Endothelial cell of umbilical vein (primary cell): ENCODE data around the gene ASPSCR1. TPM values are rescaled to one million over a fixed set of nuclear protein-coding genes. Genes with fewer than 3 reads are reported as not detected.

Source experiments
- BruUV-seq: library from RNA; stranded (reverse); fragments of 400-500 nt; replicated peaks from 2 replicates; lab custom pipeline; 2021; lab: Mats Ljungman, UMichigan
- CTCF ChIA-PET: fragments of 300-600, 350-600 bp; sonication (Branson Sonifier 250); formaldehyde crosslinking; loops from one replicate; lab custom pipeline; 2021; ENCODE audit warnings: antibody characterized with exemption, inconsistent platforms; lab: Charles Lee
- POLR2A ChIA-PET: fragments of 300-600, 350-600 bp; sonication (Branson Sonifier 250); formaldehyde crosslinking; loops from one replicate; lab custom pipeline; 2021; ENCODE audit warnings: antibody characterized with exemption, inconsistent platforms; lab: Charles Lee
- DNase-seq: peaks from one replicate; pipeline ENCODE4 v3.0.0-alpha.2; 2011; ENCODE audit warnings: low read depth, low spot score
- FAIRE-seq: peaks from 2 replicates; lab custom pipeline; 2011; peaks lifted over from hg19 to GRCh38; lab: Jason Lieb, UNC
- H2AFZ ChIP-seq: 2 replicates; pipeline ENCODE4 v1.6.0; 2012; ENCODE audit warnings: low read depth, low read length, control low read depth, inconsistent platforms
- H3K27ac ChIP-seq: 2 replicates; pipeline ENCODE4 v1.5.1; 2011; ENCODE audit warnings: low read depth, mild to moderate bottlenecking, control low read depth, low read length, moderate library complexity; ENCODE audit not compliant: insufficient read depth
- H3K27me3 ChIP-seq, 2 experiments: 2 replicates each; pipeline versions ENCODE4 v1.6.0 to v1.6.1; 2011; ENCODE audit warnings: low read length in 2 of 2, mixed read lengths in 1 of 2; ENCODE audit not compliant: control insufficient read depth in 2 of 2, insufficient read depth in 2 of 2
- H3K36me3 ChIP-seq, 2 experiments: 2 replicates in 1 of 2; 3 replicates in 1 of 2; pipeline ENCODE4 v1.5.1; 2011; ENCODE audit warnings: low read length in 2 of 2, mild to moderate bottlenecking in 1 of 2, moderate library complexity in 1 of 2; ENCODE audit not compliant: control insufficient read depth in 2 of 2, insufficient read depth in 2 of 2; ENCODE audit errors: extremely low read depth in 1 of 2
- H3K4me1 ChIP-seq: 3 replicates; pipeline ENCODE4 v1.5.1; 2011; ENCODE audit warnings: mild to moderate bottlenecking, low read length; ENCODE audit not compliant: control insufficient read depth, insufficient read depth; ENCODE audit errors: extremely low read depth
- H3K4me2 ChIP-seq: 2 replicates; pipeline ENCODE4 v1.6.1; 2011; ENCODE audit warnings: low read length, control low read depth, mixed read lengths; ENCODE audit not compliant: insufficient read depth
- H3K4me3 ChIP-seq, 3 experiments: fragments of 200-600 bp in 1 of 3; sonication (generic), shearing (Covaris generic) in 1 of 3; replicated peaks in 1 of 3; 2 replicates each; pipeline ENCODE4 v1.5.1; 2011 to 2016; ENCODE audit warnings: control low read depth in 3 of 3, low read length in 3 of 3, mild to moderate bottlenecking in 2 of 3, inconsistent platforms in 1 of 3, low read depth in 1 of 3, moderate library complexity in 1 of 3; ENCODE audit not compliant: insufficient read depth in 1 of 3
- H3K79me2 ChIP-seq: 2 replicates; pipeline ENCODE4 v1.6.0; 2012; ENCODE audit warnings: low read length, inconsistent platforms; ENCODE audit not compliant: control insufficient read depth, insufficient read depth
- H3K9ac ChIP-seq: replicated peaks from 2 replicates; pipeline ENCODE3; 2011; ENCODE audit warnings: low read length, control low read depth; ENCODE audit not compliant: insufficient read depth; ENCODE audit errors: extremely low read depth
- H3K9me1 ChIP-seq: replicated peaks from 3 replicates; pipeline ENCODE4 v1.6.0; 2011; ENCODE audit warnings: mild to moderate bottlenecking, low read length; ENCODE audit not compliant: control insufficient read depth, insufficient read depth; ENCODE audit errors: extremely low read depth
- H3K9me3 ChIP-seq: replicated peaks from 2 replicates; pipeline ENCODE4 v1.5.1; 2012; ENCODE audit warnings: low read length, inconsistent platforms; ENCODE audit not compliant: control insufficient read depth, insufficient read depth
- H4K20me1 ChIP-seq: replicated peaks from 2 replicates; pipeline ENCODE3; 2011; ENCODE audit warnings: mild to moderate bottlenecking, low read length; ENCODE audit not compliant: control insufficient read depth, insufficient read depth; ENCODE audit errors: extremely low read depth
- EZH2 ChIP-seq: IDR thresholded peaks from 2 replicates; pipeline ENCODE4 v1.6.1; 2012; ENCODE audit warnings: borderline replicate concordance, low read depth, mild to moderate bottlenecking, moderate library complexity, low read length, inconsistent platforms; ENCODE audit not compliant: severe bottlenecking
- FOS ChIP-seq: IDR thresholded peaks from 2 replicates; pipeline ENCODE4 v1.6.1; 2011; ENCODE audit warnings: mild to moderate bottlenecking, low read length, moderate library complexity, borderline replicate concordance; ENCODE audit not compliant: insufficient read depth
- GATA2 ChIP-seq: IDR thresholded peaks from 2 replicates; pipeline ENCODE4 v1.7.0; 2011; ENCODE audit warnings: low read depth, mild to moderate bottlenecking, moderate library complexity, mixed read lengths, low read length; ENCODE audit not compliant: insufficient read length, insufficient read depth
- JUN ChIP-seq: IDR thresholded peaks from 2 replicates; pipeline ENCODE4 v1.6.1; 2011; ENCODE audit warnings: borderline replicate concordance, low read depth; ENCODE audit not compliant: insufficient read length, insufficient read depth
- MYC ChIP-seq: IDR thresholded peaks from one replicate; pipeline ENCODE4 v1.6.1; 2011; ENCODE audit warnings: mild to moderate bottlenecking, low read depth, low read length
- POLR2A ChIP-seq: IDR thresholded peaks from 2 replicates; pipeline ENCODE4 v1.6.1; 2012; ENCODE audit warnings: low read depth, mild to moderate bottlenecking, control low read depth, low read length
- POLR2AphosphoS5 ChIP-seq: IDR thresholded peaks from 2 replicates; pipeline ENCODE4 v1.6.1; 2012; ENCODE audit warnings: low read depth, mild to moderate bottlenecking, control low read depth, low read length, moderate library complexity; ENCODE audit not compliant: insufficient read depth
- dilution Hi-C: fragments of 300-500 bp; cut with MboI; formaldehyde crosslinking; loops from one replicate; pipeline ENCODE4 v1.15.0; 2019; ENCODE audit warnings: low sequenced_read_pairs; ENCODE audit not compliant: extremely low pct_ligation_motif_present
- intact Hi-C: fragments of 100-400 bp; cut with micrococcal nuclease; formaldehyde crosslinking; loops from one replicate; pipeline ENCODE4 v1.10.0; 2022
- polyA plus RNA-seq, 4 experiments: library from polyadenylated mRNA; depleted of rRNA in 3 of 4; stranded (reverse) in 3 of 4; unstranded in 1 of 4; fragments of >200 nt; gene quantifications; 2 replicates each; pipeline versions ENCODE4 v1.2.1 to v1.2.3, GENCODE V29; 2011 to 2012; ENCODE audit warnings: missing spikeins in 1 of 4
- total RNA-seq: library from RNA; stranded (reverse); gene quantifications from 2 replicates; pipeline ENCODE4 v1.2.3, GENCODE V29; 2021
- TF ChIP-seq, protein P1 (sequence below): IDR thresholded peaks from 2 replicates; pipeline ENCODE4 v1.6.1; 2011; ENCODE audit not compliant: insufficient read depth, insufficient read length
- TF ChIP-seq, protein P2 (sequence below), 2 donors: IDR thresholded peaks; 1 replicate in 1 of 2; 2 replicates in 1 of 2; pipeline ENCODE4 v1.5.1; 2011; ENCODE audit warnings: low read length in 2 of 2, mild to moderate bottlenecking in 2 of 2, moderate library complexity in 2 of 2, control low read depth in 1 of 2, inconsistent platforms in 1 of 2, low read depth in 1 of 2; ENCODE audit not compliant: insufficient read depth in 1 of 2; ENCODE audit errors: extremely low read depth in 1 of 2

ASPSCR1 gene
- total and polyA plus RNA-seq, 2 donors (not counting 3 experiments of a cell fraction or from before 2014, with no cell fraction given) = 24.8 to 36.5 TPM

DNA sequence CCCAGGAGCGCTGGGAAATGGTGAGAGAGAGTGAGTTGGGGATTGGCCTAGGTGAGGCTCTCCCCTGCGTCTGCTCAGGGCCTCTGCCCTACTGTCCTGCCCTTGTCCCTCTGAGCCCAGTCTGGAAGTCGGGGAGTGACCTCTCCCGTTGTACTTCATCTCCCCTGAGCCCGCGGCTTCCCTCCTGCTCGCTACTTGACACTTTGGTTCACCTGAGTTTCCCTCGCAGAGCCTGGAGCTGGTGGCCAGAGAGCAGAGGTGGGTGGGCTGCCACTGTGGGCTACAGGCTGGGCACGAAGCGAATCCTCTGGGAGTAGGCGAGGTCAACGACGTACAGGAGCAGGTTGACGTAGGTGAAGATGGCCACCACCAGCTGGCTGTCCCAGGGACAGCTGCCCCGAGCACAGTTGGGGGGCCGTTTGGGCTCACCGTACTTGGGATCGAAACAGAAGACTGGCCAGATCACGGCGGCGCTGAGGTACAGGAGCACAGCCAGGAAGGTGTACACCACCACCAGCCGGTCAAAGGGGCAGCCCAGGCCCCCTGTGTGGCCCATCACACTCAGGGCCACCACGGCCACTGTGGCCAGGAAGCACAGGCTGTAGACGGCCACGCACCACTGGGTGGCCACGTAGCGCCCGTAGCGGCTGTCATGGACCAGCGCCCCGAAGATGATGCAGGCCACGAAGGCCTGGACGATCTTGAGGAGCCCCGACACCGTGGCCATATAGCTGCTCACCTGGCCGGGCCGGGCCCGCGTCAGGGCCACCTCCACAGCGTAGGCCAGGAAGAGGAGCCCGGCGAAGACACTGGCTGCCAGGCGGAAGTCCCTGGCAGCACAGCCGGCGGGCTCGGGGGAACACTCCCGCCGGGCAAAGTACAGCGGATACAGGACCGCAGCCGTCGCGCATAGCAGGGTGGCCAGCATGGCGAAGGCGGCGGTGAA, 36.6 kb upstream of the ASPSCR1 start:
- dilution Hi-C loops (no loop called here), intact Hi-C loops (no loop called here)
- no peak for FAIRE-seq
- Histone ChIP-seq H3K4me1 (peaks cover 6% of the 10 kb centered on the region), H3K9ac (no peak overlapping the region), H2AFZ (no peak overlapping the region), H3K79me2 (peaks cover 7% of the 10 kb centered on the region), H3K9me1 (no peaks in the 10 kb centered on the region), H3K9me3 (no peaks in the 10 kb centered on the region), H3K36me3 (no peaks in the 10 kb centered on the region), H3K4me2 (no peak overlapping the region), H3K27ac (no peak overlapping the region), H4K20me1 (no peaks in the 10 kb centered on the region), H3K27me3 (peaks cover 0 to 7% of the 10 kb centered on the region in 2 experiments), H3K4me3 (no peak overlapping the region)
- POLR2A ChIA-PET = no interaction called here
- DNase-seq = no peak
- BruUV-seq = no TSS peak
- TF ChIP-seq, protein P1, sequence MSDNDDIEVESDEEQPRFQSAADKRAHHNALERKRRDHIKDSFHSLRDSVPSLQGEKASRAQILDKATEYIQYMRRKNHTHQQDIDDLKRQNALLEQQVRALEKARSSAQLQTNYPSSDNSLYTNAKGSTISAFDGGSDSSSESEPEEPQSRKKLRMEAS = no peak
- no peak for TF ChIP-seq MYC
- CTCF ChIA-PET = interaction anchor here (1.4 to 1.6 kb wide), 2 partner anchors 12 to 19 kb away, joined by 3 to 4 read pairs; no protein-coding TSS in a partner anchor

DNA sequence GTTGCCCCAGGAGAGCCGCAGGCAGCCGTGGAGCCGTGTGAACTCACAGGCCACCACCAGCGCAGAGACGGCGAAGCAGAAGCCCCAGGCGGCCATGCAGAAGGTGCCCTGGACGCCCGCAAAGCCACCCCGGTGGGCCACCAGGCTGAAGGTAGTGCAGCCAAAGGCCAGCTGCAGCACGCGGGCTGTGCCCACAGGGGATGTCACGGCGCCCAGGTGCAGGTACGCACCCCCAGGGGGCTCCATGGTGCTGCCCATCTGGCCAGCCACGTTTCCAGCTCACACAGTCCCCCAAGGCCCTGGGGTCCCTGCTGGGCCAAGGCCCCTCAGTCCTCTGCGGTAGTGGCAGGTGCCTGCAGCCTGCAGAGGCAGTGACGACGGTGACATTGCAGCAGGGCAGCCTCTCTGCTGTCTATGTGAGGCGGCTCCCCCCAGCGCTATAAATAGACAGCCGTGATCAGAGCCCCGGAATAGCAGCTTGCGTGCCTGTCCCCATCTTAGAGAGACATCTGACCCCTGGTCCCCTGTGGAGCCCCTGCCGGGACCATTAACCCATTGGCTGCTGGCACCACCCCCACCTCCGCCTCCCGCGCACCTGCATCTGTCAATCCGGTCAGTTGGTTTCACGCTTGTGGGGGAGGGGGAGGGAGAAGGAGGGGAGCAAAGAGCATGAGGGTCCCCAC, 35.8 kb upstream of the ASPSCR1 start:
- no peak overlapping the region for H3K9ac ChIP-seq
- dilution Hi-C loops (no loop called here), intact Hi-C loops (no loop called here)
- DNase-seq = no peak
- ChIA-PET POLR2A (no interaction called here), CTCF (interaction anchor here (1.6 kb wide), 1 partner anchor 13 kb away, joined by 4 read pairs; no protein-coding TSS in a partner anchor)
- H4K20me1 ChIP-seq = no peaks in the 10 kb centered on the region
- no peak overlapping the region for H3K27ac ChIP-seq
- H3K79me2 ChIP-seq = peaks cover 2% of the 10 kb centered on the region
- H3K9me3 ChIP-seq = no peaks in the 10 kb centered on the region
- no peaks in the 10 kb centered on the region for H3K4me1 ChIP-seq
- no peak overlapping the region for H2AFZ ChIP-seq
- H3K4me2 ChIP-seq = no peak overlapping the region
- TF ChIP-seq FOS (no peak), JUN (no peak), MYC (no peak), EZH2 (no peak), POLR2AphosphoS5 (no peak), GATA2 (no peak), POLR2A (no peak)
- TF ChIP-seq, protein P1 = no peak
- TF ChIP-seq, protein P2, sequence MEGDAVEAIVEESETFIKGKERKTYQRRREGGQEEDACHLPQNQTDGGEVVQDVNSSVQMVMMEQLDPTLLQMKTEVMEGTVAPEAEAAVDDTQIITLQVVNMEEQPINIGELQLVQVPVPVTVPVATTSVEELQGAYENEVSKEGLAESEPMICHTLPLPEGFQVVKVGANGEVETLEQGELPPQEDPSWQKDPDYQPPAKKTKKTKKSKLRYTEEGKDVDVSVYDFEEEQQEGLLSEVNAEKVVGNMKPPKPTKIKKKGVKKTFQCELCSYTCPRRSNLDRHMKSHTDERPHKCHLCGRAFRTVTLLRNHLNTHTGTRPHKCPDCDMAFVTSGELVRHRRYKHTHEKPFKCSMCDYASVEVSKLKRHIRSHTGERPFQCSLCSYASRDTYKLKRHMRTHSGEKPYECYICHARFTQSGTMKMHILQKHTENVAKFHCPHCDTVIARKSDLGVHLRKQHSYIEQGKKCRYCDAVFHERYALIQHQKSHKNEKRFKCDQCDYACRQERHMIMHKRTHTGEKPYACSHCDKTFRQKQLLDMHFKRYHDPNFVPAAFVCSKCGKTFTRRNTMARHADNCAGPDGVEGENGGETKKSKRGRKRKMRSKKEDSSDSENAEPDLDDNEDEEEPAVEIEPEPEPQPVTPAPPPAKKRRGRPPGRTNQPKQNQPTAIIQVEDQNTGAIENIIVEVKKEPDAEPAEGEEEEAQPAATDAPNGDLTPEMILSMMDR (IDR thresholded peaks at IDR 0.05; ENCODE audit: extremely low read depth in 1 of 2, insufficient read depth in 1 of 2, low read depth in 1 of 2, low read length in 2 of 2) = no peak
- no TSS peak for BruUV-seq
- no peak overlapping the region for H3K4me3 ChIP-seq
- H3K36me3 ChIP-seq = no peaks in the 10 kb centered on the region
- peaks cover 0 to 7% of the 10 kb centered on the region in 2 experiments for H3K27me3 ChIP-seq
- H3K9me1 ChIP-seq = no peaks in the 10 kb centered on the region
- FAIRE-seq = no peak
